NK-92 treated with Interleukin-12 subunit alpha and Interleukin-12 subunit beta, amount 100 ng/mL, for 24 hours (cell line): Measurements from ENCODE around the gene ZIM2.

Source experiments
- DNase-seq: peaks from one replicate; lab custom pipeline; 2025; lab: John Stamatoyannopoulos, UW

The ZIM2 gene

GRCh38 chr19:56808717-56809392 is 31.7 kb downstream of the ZIM2 start:
- no peak for DNase-seq

GRCh38 chr19:56806639-56807038 is 33.9 kb downstream of the ZIM2 start:
- no peak for DNase-seq

- no peak for DNase-seq
These were observed 62.2 kb downstream of the ZIM2 start for GRCh38 chr19:56778351-56778750.

- no peak for DNase-seq
These were observed 70.9 kb downstream of the ZIM2 start for GRCh38 chr19:56769650-56770049.

GRCh38 chr19:56765137-56765536 is 75.4 kb downstream of the ZIM2 start:
- no peak for DNase-seq

- no peak for DNase-seq
These were observed 76.3 kb downstream of the ZIM2 start for GRCh38 chr19:56764196-56764695.

- no peak for DNase-seq
These were observed 79.7 kb downstream of the ZIM2 start for GRCh38 chr19:56760842-56761241.

GRCh38 chr19:56759531-56759930 is 81.0 kb downstream of the ZIM2 start:
- no peak for DNase-seq

- no peak for DNase-seq
These were observed 89.4 kb downstream of the ZIM2 start for GRCh38 chr19:56751078-56751489.

GRCh38 chr19:56750658-56751057 is 89.9 kb downstream of the ZIM2 start:
- no peak for DNase-seq

GRCh38 chr19:56748378-56748777 is 92.1 kb downstream of the ZIM2 start:
- no peak for DNase-seq

- no peak for DNase-seq
These were observed 94.2 kb downstream of the ZIM2 start for GRCh38 chr19:56746367-56746766.

GRCh38 chr19:56740501-56740900 is 100.0 kb downstream of the ZIM2 start:
- no peak for DNase-seq

GRCh38 chr19:56736571-56736970 is 104.0 kb downstream of the ZIM2 start:
- DNase-seq: no peak

- no peak for DNase-seq
These were observed 107.5 kb downstream of the ZIM2 start for GRCh38 chr19:56732976-56733375.

- no peak for DNase-seq
These were observed 112.8 kb downstream of the ZIM2 start for GRCh38 chr19:56727677-56728076.

GRCh38 chr19:56725829-56726424 is 114.6 kb downstream of the ZIM2 start:
- no peak for DNase-seq
